HepG2 (cell line): ENCODE results near the gene MAT2A. TPM values are rescaled to one million over a fixed set of nuclear protein-coding genes. Genes with fewer than 3 reads are reported as not detected.

Experiments
- ATF1 ChIP-seq: IDR thresholded peaks from 2 replicates; pipeline ENCODE4 v1.6.1; 2016; ENCODE audit warnings: mild to moderate bottlenecking, control low read depth
- CHD4 ChIP-seq: fragments of 200-600 bp; sonication (generic); IDR thresholded peaks from 2 replicates; pipeline ENCODE4 v1.7.0; 2017; ENCODE audit warnings: mild to moderate bottlenecking, low read length, borderline replicate concordance
- GTF2F1 ChIP-seq: fragments of 150-350 bp; IDR thresholded peaks from 2 replicates; pipeline ENCODE4 v1.6.1; 2014; ENCODE audit warnings: low read length
- HMG20B ChIP-seq: conservative IDR thresholded peaks from 2 replicates; pipeline ENCODE4 v1.6.1; 2016; ENCODE audit warnings: missing genetic modification reagents, missing compliant biosample characterization
- KDM4B ChIP-seq: sonication (generic); formaldehyde crosslinking; IDR thresholded peaks from 2 replicates; pipeline ENCODE4 v1.4.0; 2020; ENCODE audit warnings: missing genetic modification reagents
- KDM5A ChIP-seq: fragments of 200-600 bp; sonication (generic); IDR thresholded peaks from 2 replicates; pipeline ENCODE4 v1.7.0; 2018; ENCODE audit warnings: antibody characterized with exemption, mild to moderate bottlenecking, low read length, borderline replicate concordance
- MTA1 ChIP-seq: sonication (generic); formaldehyde crosslinking; IDR thresholded peaks from 2 replicates; pipeline ENCODE4 v1.4.0; 2020; ENCODE audit warnings: missing genetic modification reagents, mild to moderate bottlenecking, borderline replicate concordance
- NRL ChIP-seq: sonication (generic); formaldehyde crosslinking; IDR thresholded peaks from 2 replicates; pipeline ENCODE4 v1.5.0; 2020; ENCODE audit warnings: missing genetic modification reagents, mild to moderate bottlenecking, moderate library complexity, borderline replicate concordance
- PHF21A ChIP-seq: sonication (generic); formaldehyde crosslinking; IDR thresholded peaks from 2 replicates; pipeline ENCODE4 v1.5.0; 2020; ENCODE audit warnings: mild to moderate bottlenecking, missing genetic modification reagents
- POLR2A ChIP-seq, 2 experiments: IDR thresholded peaks; 2 replicates each; pipeline ENCODE4 v1.6.1; 2011; ENCODE audit warnings: low read depth in 2 of 2, low read length in 2 of 2, mild to moderate bottlenecking in 1 of 2, moderate library complexity in 1 of 2; ENCODE audit not compliant: insufficient read depth in 1 of 2
- TBL1XR1 ChIP-seq: fragments of 150-350 bp; IDR thresholded peaks from 2 replicates; pipeline ENCODE4 v1.6.1; 2014; ENCODE audit warnings: borderline replicate concordance, low read length; ENCODE audit not compliant: partially characterized antibody
- TMF1 ChIP-seq: sonication (generic); formaldehyde crosslinking; IDR thresholded peaks from 2 replicates; pipeline ENCODE4 v1.8.1; 2022; ENCODE audit warnings: low read depth, missing genetic modification reagents
- ZBTB38 ChIP-seq: sonication (generic); formaldehyde crosslinking; IDR thresholded peaks from 2 replicates; pipeline ENCODE4 v1.5.1; 2020; ENCODE audit warnings: mild to moderate bottlenecking, missing genetic modification reagents
- ZNF382 ChIP-seq: sonication (generic); formaldehyde crosslinking; IDR thresholded peaks from 2 replicates; pipeline ENCODE4 v1.5.0; 2020; ENCODE audit warnings: missing genetic modification reagents, mild to moderate bottlenecking, borderline replicate concordance
- ZNF547 ChIP-seq: sonication (generic); formaldehyde crosslinking; IDR thresholded peaks from 2 replicates; pipeline ENCODE4 v1.5.1; 2020; ENCODE audit warnings: mild to moderate bottlenecking, missing genetic modification reagents
- ZNF746 ChIP-seq: sonication (generic); formaldehyde crosslinking; IDR thresholded peaks from 2 replicates; pipeline ENCODE4 v1.8.0; 2022; ENCODE audit warnings: mild to moderate bottlenecking, missing genetic modification reagents
- ZNF781 ChIP-seq: sonication (generic); formaldehyde crosslinking; IDR thresholded peaks from 2 replicates; pipeline ENCODE4 v1.5.1; 2020; ENCODE audit warnings: borderline replicate concordance, mild to moderate bottlenecking, missing genetic modification reagents; ENCODE audit errors: not compliant biosample characterization
- polyA plus RNA-seq, 8 experiments: library from polyadenylated mRNA; depleted of rRNA in 3 of 8; stranded (reverse) in 7 of 8; unstranded in 1 of 8; fragments of >200 nt; fragmentation: Illumina TruSeq in 4 of 8; extraction: Trizol in 4 of 8; gene quantifications; 2 replicates each; pipeline versions ENCODE4 v1.2.1 to v1.2.3, GENCODE V29; 2011 to 2016; ENCODE audit warnings: low read depth in 4 of 8, missing spikeins in 1 of 8, mixed read lengths in 1 of 8; ENCODE audit not compliant: insufficient read depth in 1 of 8
- total RNA-seq, 5 experiments: library from RNA; depleted of rRNA; stranded (reverse); fragments of >200 nt; fragmentation: Illumina TruSeq; extraction: Trizol; gene quantifications; 2 replicates each; pipeline ENCODE4 v1.2.3, GENCODE V29; 2016; ENCODE audit warnings: low read depth in 1 of 5
- TF ChIP-seq, protein P1 (sequence below): sonication (generic); formaldehyde crosslinking; IDR thresholded peaks from 2 replicates; pipeline ENCODE4 v1.5.1; 2020; ENCODE audit warnings: missing genetic modification reagents, mild to moderate bottlenecking, borderline replicate concordance
- TF ChIP-seq, protein P2 (sequence below): sonication (generic); formaldehyde crosslinking; IDR thresholded peaks from 2 replicates; pipeline ENCODE4; 2020; ENCODE audit warnings: missing genetic modification reagents, mild to moderate bottlenecking, borderline replicate concordance
- TF ChIP-seq, protein P3 (sequence below): sonication (generic); formaldehyde crosslinking; conservative IDR thresholded peaks from 2 replicates; pipeline ENCODE4 v1.8.0; 2022; ENCODE audit warnings: missing genetic modification reagents
- TF ChIP-seq, protein P4 (sequence below): IDR thresholded peaks from 2 replicates; pipeline ENCODE4 v1.6.1; 2016; ENCODE audit warnings: low read depth, control low read depth

MAT2A gene
- total and polyA plus RNA-seq, 2 of the 13 experiments (the other 11 are each of a cell fraction or from before 2014, with no cell fraction given), result 155 to 331 TPM

DNA sequence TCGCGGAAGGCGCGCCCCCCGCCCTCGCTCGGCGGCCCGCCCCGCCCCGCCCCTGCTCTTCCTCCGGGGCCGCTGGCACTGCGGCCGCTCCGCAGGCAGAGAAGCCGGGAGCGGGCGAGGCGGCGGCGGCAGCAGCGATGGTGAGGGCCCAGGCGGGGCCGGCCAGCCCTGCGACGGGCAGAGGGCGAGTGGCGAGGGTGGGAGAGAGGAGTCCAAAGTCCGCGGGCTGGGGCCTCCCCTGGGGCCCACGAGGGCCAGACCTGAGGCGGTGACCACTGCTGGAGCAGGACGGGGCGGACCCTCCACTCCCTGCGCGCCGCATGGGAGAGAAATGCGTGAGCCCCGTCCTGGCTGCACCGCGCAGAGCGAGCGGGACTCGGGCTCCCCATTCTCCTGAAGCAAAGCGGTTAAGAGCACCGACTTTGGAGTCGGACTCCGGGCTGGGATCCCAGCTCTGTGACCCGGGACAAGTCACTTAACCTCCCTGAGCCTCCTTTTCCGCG, 45.4 kb downstream of the MAT2A start, which contains the start of gene VAMP5 (continued):
- TF ChIP-seq, protein P1, sequence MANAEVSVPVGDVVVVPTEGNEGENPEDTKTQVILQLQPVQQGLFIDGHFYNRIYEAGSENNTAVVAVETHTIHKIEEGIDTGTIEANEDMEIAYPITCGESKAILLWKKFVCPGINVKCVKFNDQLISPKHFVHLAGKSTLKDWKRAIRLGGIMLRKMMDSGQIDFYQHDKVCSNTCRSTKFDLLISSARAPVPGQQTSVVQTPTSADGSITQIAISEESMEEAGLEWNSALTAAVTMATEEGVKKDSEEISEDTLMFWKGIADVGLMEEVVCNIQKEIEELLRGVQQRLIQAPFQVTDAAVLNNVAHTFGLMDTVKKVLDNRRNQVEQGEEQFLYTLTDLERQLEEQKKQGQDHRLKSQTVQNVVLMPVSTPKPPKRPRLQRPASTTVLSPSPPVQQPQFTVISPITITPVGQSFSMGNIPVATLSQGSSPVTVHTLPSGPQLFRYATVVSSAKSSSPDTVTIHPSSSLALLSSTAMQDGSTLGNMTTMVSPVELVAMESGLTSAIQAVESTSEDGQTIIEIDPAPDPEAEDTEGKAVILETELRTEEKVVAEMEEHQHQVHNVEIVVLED, result peak; percentile 58
- peak; percentile 85 for TF ChIP-seq ZNF547 (CRISPR knock-in tag)
- TF ChIP-seq ZNF781 (CRISPR knock-in tag), result no peak
- TF ChIP-seq KDM4B (CRISPR knock-in tag), result peak; percentile 89; the same call in 1 of the 2 replicates
- no peak for TF ChIP-seq KDM5A
- TF ChIP-seq, protein P2, sequence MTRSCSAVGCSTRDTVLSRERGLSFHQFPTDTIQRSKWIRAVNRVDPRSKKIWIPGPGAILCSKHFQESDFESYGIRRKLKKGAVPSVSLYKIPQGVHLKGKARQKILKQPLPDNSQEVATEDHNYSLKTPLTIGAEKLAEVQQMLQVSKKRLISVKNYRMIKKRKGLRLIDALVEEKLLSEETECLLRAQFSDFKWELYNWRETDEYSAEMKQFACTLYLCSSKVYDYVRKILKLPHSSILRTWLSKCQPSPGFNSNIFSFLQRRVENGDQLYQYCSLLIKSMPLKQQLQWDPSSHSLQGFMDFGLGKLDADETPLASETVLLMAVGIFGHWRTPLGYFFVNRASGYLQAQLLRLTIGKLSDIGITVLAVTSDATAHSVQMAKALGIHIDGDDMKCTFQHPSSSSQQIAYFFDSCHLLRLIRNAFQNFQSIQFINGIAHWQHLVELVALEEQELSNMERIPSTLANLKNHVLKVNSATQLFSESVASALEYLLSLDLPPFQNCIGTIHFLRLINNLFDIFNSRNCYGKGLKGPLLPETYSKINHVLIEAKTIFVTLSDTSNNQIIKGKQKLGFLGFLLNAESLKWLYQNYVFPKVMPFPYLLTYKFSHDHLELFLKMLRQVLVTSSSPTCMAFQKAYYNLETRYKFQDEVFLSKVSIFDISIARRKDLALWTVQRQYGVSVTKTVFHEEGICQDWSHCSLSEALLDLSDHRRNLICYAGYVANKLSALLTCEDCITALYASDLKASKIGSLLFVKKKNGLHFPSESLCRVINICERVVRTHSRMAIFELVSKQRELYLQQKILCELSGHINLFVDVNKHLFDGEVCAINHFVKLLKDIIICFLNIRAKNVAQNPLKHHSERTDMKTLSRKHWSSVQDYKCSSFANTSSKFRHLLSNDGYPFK (CRISPR knock-in tag), result 0 out of 2 replicates have a peak, but pooled peaks have one; percentile 32
- TF ChIP-seq MTA1 (CRISPR knock-in tag), result peak; percentile 97; the same call in 1 of the 2 replicates
- TF ChIP-seq ZNF746, result peak; percentile 100
- TF ChIP-seq ATF1, result no peak
- TF ChIP-seq, protein P3, sequence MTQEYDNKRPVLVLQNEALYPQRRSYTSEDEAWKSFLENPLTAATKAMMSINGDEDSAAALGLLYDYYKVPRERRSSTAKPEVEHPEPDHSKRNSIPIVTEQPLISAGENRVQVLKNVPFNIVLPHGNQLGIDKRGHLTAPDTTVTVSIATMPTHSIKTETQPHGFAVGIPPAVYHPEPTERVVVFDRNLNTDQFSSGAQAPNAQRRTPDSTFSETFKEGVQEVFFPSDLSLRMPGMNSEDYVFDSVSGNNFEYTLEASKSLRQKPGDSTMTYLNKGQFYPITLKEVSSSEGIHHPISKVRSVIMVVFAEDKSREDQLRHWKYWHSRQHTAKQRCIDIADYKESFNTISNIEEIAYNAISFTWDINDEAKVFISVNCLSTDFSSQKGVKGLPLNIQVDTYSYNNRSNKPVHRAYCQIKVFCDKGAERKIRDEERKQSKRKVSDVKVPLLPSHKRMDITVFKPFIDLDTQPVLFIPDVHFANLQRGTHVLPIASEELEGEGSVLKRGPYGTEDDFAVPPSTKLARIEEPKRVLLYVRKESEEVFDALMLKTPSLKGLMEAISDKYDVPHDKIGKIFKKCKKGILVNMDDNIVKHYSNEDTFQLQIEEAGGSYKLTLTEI (CRISPR knock-in tag), result no peak
- peak in 1 of 2 experiments; percentile 79; a peak in 3 of 4 replicates for TF ChIP-seq POLR2A (IDR thresholded peaks at IDR 0.05; ENCODE audit: insufficient read depth in 1 of 2, low read depth in 2 of 2, low read length in 2 of 2)
- TF ChIP-seq GTF2F1, result no peak
- no peak for TF ChIP-seq PHF21A
- no peak for TF ChIP-seq TBL1XR1
- TF ChIP-seq ZNF382 (CRISPR knock-in tag), result no peak
- TF ChIP-seq CHD4, result peak; percentile 95
- TF ChIP-seq TMF1 (CRISPR knock-in tag), result peak; percentile 83
- TF ChIP-seq HMG20B, result no peak
- TF ChIP-seq, protein P4, sequence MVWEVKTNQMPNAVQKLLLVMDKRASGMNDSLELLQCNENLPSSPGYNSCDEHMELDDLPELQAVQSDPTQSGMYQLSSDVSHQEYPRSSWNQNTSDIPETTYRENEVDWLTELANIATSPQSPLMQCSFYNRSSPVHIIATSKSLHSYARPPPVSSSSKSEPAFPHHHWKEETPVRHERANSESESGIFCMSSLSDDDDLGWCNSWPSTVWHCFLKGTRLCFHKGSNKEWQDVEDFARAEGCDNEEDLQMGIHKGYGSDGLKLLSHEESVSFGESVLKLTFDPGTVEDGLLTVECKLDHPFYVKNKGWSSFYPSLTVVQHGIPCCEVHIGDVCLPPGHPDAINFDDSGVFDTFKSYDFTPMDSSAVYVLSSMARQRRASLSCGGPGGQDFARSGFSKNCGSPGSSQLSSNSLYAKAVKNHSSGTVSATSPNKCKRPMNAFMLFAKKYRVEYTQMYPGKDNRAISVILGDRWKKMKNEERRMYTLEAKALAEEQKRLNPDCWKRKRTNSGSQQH (CRISPR knock-in tag), result no peak
- 0 out of 2 replicates have a peak, but pooled peaks have one; percentile 31 for TF ChIP-seq NRL (CRISPR knock-in tag)
- TF ChIP-seq ZBTB38 (CRISPR knock-in tag), result peak; percentile 76
